Activated naive CD4-positive, alpha-beta T cell treated with anti-CD3 and anti-CD28 coated beads for 36 hours (primary cell): Measurements from ENCODE around the gene MRPS2. TPM values are rescaled to one million over a fixed set of nuclear protein-coding genes. Genes with fewer than 3 reads are reported as not detected.
A peak's percentile ranks its signal among the peaks of the same experiment; 100 is the strongest.
"Not testable (repeated sequence)": the region's sequence is repeated elsewhere in the genome, so short reads cannot be mapped to it uniquely, and the experiment has no call there.

Source experiments
- CTCF ChIA-PET: fragments of 350-600 bp; sonication (Branson Sonifier 250); formaldehyde crosslinking; loops from one replicate; lab custom pipeline; 2021; ENCODE audit warnings: antibody characterized with exemption; lab: Charles Lee
- DNase-seq: peaks from one replicate; pipeline ENCODE4 v3.0.0-alpha.2; 2020
- H3K27ac Mint-ChIP-seq: one replicate; pipeline ENCODE4 v1.8.0; 2021; ENCODE audit warnings: mild to moderate bottlenecking, mixed read lengths
- H3K27me3 Mint-ChIP-seq: one replicate; pipeline ENCODE4 v1.8.0; 2021; ENCODE audit warnings: low read depth, mixed read lengths
- H3K36me3 Mint-ChIP-seq: one replicate; pipeline ENCODE4 v1.8.0; 2021; ENCODE audit warnings: low read depth, mixed read lengths
- H3K4me1 Mint-ChIP-seq: one replicate; pipeline ENCODE4 v1.8.0; 2021; ENCODE audit warnings: low read depth, mixed read lengths
- H3K4me3 Mint-ChIP-seq: one replicate; pipeline ENCODE4 v1.8.0; 2021; ENCODE audit warnings: mild to moderate bottlenecking, moderate library complexity, mixed read lengths
- H3K9me3 Mint-ChIP-seq: one replicate; pipeline ENCODE4 v1.8.0; 2021; ENCODE audit warnings: mixed read lengths
- intact Hi-C: fragments of 100-400 bp; cut with micrococcal nuclease; formaldehyde crosslinking; loops from one replicate; pipeline ENCODE4 v1.15.1; 2023
- total RNA-seq, 2 experiments: library from RNA; stranded (reverse); gene quantifications; one replicate each; pipeline ENCODE4 v1.2.3, GENCODE V29; 2021

The MRPS2 gene
- 10 to 100 TPM; 36.9 to 40.7 TPM for total RNA-seq

- CTCF ChIA-PET: no interaction called here
Measured at GRCh38 chr9:135500525-135501260, at the start of gene MRPS2. TSS of gene MRPS2 (plus strand) at chr9:135500682. CDS start at chr9:135500711, 29 bp downstream.

GRCh38 chr9:135450956-135451355 is 49.5 kb upstream of the MRPS2 start:
- CTCF ChIA-PET: no interaction called here
- Mint-ChIP-seq H3K36me3 (no peaks in the 10 kb centered on the region), H3K27ac (no peak overlapping the region), H3K27me3 (peaks cover 13% of the 10 kb centered on the region), H3K4me3 (no peak overlapping the region), H3K4me1 (peaks cover under 1% of the 10 kb centered on the region), H3K9me3 (no peaks in the 10 kb centered on the region)
- DNase-seq: no peak
- intact Hi-C loops: no loop called here

More at GRCh38 chr9:135500525-135501260, at the start of gene MRPS2:
- peak within 1 kb of the TSS; percentile 93 for H3K4me3 Mint-ChIP-seq
- peak; percentile 85 for DNase-seq
- peaks cover 25% of the 10 kb centered on the region for H3K36me3 Mint-ChIP-seq
- H3K27ac Mint-ChIP-seq: peak within 1 kb of the TSS; percentile 93
- H3K27me3 Mint-ChIP-seq: peaks cover 3% of the 10 kb centered on the region
- intact Hi-C loops: loop anchor here (5.0 kb wide), 2 partner anchors 102 to 407 kb away; partner anchors contain the start of gene CAMSAP1
- H3K4me1 Mint-ChIP-seq: peaks cover 26% of the 10 kb centered on the region
- no peaks in the 10 kb centered on the region for H3K9me3 Mint-ChIP-seq

GRCh38 chr9:135451909-135452308 is 48.6 kb upstream of the MRPS2 start:
- CTCF ChIA-PET, DNase-seq, H3K36me3 Mint-ChIP-seq, intact Hi-C loops, H3K4me1 Mint-ChIP-seq, H3K27ac Mint-ChIP-seq, H3K4me3 Mint-ChIP-seq, H3K9me3 Mint-ChIP-seq: not testable (repeated sequence)
- H3K27me3 Mint-ChIP-seq: peaks cover 17% of the 10 kb centered on the region

- no peak for DNase-seq
- Mint-ChIP-seq H3K4me1 (no peaks in the 10 kb centered on the region), H3K4me3 (no peak overlapping the region), H3K36me3 (no peaks in the 10 kb centered on the region), H3K27ac (no peak overlapping the region), H3K27me3 (peaks cover 34% of the 10 kb centered on the region), H3K9me3 (no peaks in the 10 kb centered on the region)
- intact Hi-C loops: no loop called here
- CTCF ChIA-PET: no interaction called here
Measured at GRCh38 chr9:135454737-135455136, 45.7 kb upstream of the MRPS2 start.

GRCh38 chr9:135455401-135456030 is 45.0 kb upstream of the MRPS2 start:
- Mint-ChIP-seq H3K4me1 (no peaks in the 10 kb centered on the region), H3K27ac (no peak overlapping the region), H3K27me3 (peaks cover 37% of the 10 kb centered on the region), H3K4me3 (no peak overlapping the region), H3K9me3 (no peaks in the 10 kb centered on the region), H3K36me3 (no peaks in the 10 kb centered on the region)
- CTCF ChIA-PET: no interaction called here
- intact Hi-C loops: no loop called here
- DNase-seq: no peak

GRCh38 chr9:135456436-135457104 is 43.9 kb upstream of the MRPS2 start:
- Mint-ChIP-seq H3K27ac (no peak overlapping the region), H3K36me3 (no peaks in the 10 kb centered on the region), H3K9me3 (no peaks in the 10 kb centered on the region), H3K4me1 (no peaks in the 10 kb centered on the region), H3K27me3 (peaks cover 42% of the 10 kb centered on the region), H3K4me3 (no peak overlapping the region)
- no peak for DNase-seq
- CTCF ChIA-PET: no interaction called here
- intact Hi-C loops: no loop called here

- CTCF ChIA-PET, H3K4me3 Mint-ChIP-seq, H3K9me3 Mint-ChIP-seq, H3K27ac Mint-ChIP-seq, intact Hi-C loops, DNase-seq, H3K4me1 Mint-ChIP-seq, H3K36me3 Mint-ChIP-seq: not testable (repeated sequence)
- peaks cover 43% of the 10 kb centered on the region for H3K27me3 Mint-ChIP-seq
Measured at GRCh38 chr9:135458478-135458877, 42.0 kb upstream of the MRPS2 start.

- no peak overlapping the region for H3K4me3 Mint-ChIP-seq
- H3K9me3 Mint-ChIP-seq: no peaks in the 10 kb centered on the region
- intact Hi-C loops: no loop called here
- DNase-seq: no peak
- CTCF ChIA-PET: no interaction called here
- H3K36me3 Mint-ChIP-seq: no peaks in the 10 kb centered on the region
- H3K27ac Mint-ChIP-seq: no peak overlapping the region
- no peaks in the 10 kb centered on the region for H3K4me1 Mint-ChIP-seq
- peaks cover 37% of the 10 kb centered on the region for H3K27me3 Mint-ChIP-seq
Measured at GRCh38 chr9:135461936-135462335, 38.5 kb upstream of the MRPS2 start.

GRCh38 chr9:135463140-135463539 is 37.3 kb upstream of the MRPS2 start:
- DNase-seq: no peak
- Mint-ChIP-seq H3K27me3 (peaks cover 35% of the 10 kb centered on the region), H3K4me1 (no peaks in the 10 kb centered on the region), H3K36me3 (no peaks in the 10 kb centered on the region), H3K4me3 (no peak overlapping the region), H3K27ac (no peak overlapping the region), H3K9me3 (no peaks in the 10 kb centered on the region)
- intact Hi-C loops: no loop called here
- CTCF ChIA-PET: no interaction called here

- no peak overlapping the region for H3K27ac Mint-ChIP-seq
- no peak for DNase-seq
- H3K4me1 Mint-ChIP-seq: peaks cover 2% of the 10 kb centered on the region
- no peaks in the 10 kb centered on the region for H3K36me3 Mint-ChIP-seq
- no peaks in the 10 kb centered on the region for H3K9me3 Mint-ChIP-seq
- intact Hi-C loops: no loop called here
- H3K4me3 Mint-ChIP-seq: no peak overlapping the region
- CTCF ChIA-PET: no interaction called here
- H3K27me3 Mint-ChIP-seq: peaks cover 35% of the 10 kb centered on the region
Measured at GRCh38 chr9:135464181-135464580, 36.3 kb upstream of the MRPS2 start.

GRCh38 chr9:135468854-135469521 is 31.5 kb upstream of the MRPS2 start:
- intact Hi-C loops: no loop called here
- no peak overlapping the region for H3K27ac Mint-ChIP-seq

More at GRCh38 chr9:135468854-135469521, 31.5 kb upstream of the MRPS2 start:
- DNase-seq: peak; percentile 51
- H3K9me3 Mint-ChIP-seq: no peaks in the 10 kb centered on the region
- H3K4me1 Mint-ChIP-seq: peaks cover 2% of the 10 kb centered on the region
- H3K36me3 Mint-ChIP-seq: no peaks in the 10 kb centered on the region
- no peak overlapping the region for H3K4me3 Mint-ChIP-seq
- H3K27me3 Mint-ChIP-seq: peaks cover 40% of the 10 kb centered on the region
- CTCF ChIA-PET: interaction anchor here (0.6 kb wide), 1 partner anchor 27 kb away, joined by 5 read pairs; no protein-coding TSS in a partner anchor
